Measurements from ENCODE around the gene BCAR1. TPM values are rescaled to one million over a fixed set of nuclear protein-coding genes. Genes with fewer than 3 reads are reported as not detected.

The BCAR1 gene
- total and polyA plus RNA-seq, 2 of the 13 experiments (the other 11 are each of a cell fraction or from before 2014, with no cell fraction given) = 48.1 to 51.7 TPM

DNA sequence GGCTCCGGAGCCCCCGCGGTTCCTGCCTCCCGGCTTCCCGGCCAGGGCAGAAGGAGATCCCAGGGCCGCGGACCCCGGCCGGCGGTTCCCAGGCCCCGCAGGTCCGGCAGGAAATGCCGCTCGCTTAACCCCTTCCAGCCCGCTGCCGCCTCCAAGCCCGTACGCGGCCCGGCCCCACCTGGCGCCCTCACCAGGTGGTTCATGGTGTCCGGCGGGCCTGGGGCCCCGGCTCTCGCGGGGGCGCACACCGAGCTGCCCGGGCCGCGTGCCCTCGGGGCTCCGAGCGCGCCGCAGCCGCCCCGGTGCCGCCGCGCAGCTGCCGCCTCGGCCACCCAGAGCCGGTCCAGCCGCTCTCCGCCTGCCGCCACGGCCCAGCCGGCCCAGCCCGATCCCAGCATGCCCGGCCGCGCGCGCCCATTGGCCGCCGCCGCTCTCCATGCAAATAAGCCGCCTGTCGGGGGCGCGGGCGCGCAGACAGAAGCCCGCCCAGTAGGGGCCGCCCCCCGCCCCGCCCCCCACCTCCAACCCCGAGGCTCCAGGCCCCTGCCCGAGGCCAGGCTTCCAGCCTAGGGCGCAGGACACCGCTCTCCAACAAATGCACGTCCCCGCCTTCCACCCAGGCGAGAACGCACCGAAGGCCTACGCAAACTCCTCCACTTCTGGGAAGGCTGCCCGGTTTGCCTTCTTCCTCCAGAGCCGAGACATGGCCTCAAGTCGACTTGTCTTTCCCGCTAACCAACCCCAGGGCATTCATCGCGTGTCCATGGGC is at the start of gene BCAR1 (continued):
- TF ChIP-seq ZNF574 (CRISPR knock-in tag; IDR thresholded peaks at IDR 0.05) (peak; percentile 74; the same call in 1 of the 2 replicates), GMEB2 (CRISPR knock-in tag; IDR thresholded peaks at IDR 0.05; ENCODE audit: low read depth) (no peak), SAP130 (CRISPR knock-in tag; IDR thresholded peaks at IDR 0.05; ENCODE audit: low read depth) (peak; percentile 42), FLYWCH1 (CRISPR knock-in tag; IDR thresholded peaks at IDR 0.05) (no peak), ZNF441 (CRISPR knock-in tag; IDR thresholded peaks at IDR 0.05; ENCODE audit: borderline replicate concordance) (peak; percentile 87; the same call in 1 of the 2 replicates), ZNF205 (CRISPR knock-in tag; IDR thresholded peaks at IDR 0.05) (0 out of 2 replicates have a peak, but pooled peaks have one; percentile 52), ZSCAN22 (CRISPR knock-in tag; IDR thresholded peaks at IDR 0.05) (0 out of 2 replicates have a peak, but pooled peaks have one; percentile 16), KDM6A (CRISPR knock-in tag; IDR thresholded peaks at IDR 0.05; ENCODE audit: low read depth) (no peak), RBM22 (optimal IDR thresholded peaks at IDR 0.05; ENCODE audit: low read length) (peak; percentile 91)
- TF ChIP-seq, protein P1, sequence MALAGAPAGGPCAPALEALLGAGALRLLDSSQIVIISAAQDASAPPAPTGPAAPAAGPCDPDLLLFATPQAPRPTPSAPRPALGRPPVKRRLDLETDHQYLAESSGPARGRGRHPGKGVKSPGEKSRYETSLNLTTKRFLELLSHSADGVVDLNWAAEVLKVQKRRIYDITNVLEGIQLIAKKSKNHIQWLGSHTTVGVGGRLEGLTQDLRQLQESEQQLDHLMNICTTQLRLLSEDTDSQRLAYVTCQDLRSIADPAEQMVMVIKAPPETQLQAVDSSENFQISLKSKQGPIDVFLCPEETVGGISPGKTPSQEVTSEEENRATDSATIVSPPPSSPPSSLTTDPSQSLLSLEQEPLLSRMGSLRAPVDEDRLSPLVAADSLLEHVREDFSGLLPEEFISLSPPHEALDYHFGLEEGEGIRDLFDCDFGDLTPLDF (CRISPR knock-in tag; IDR thresholded peaks at IDR 0.05) = 0 out of 2 replicates have a peak, but pooled peaks have one; percentile 3
- TF ChIP-seq, protein P2, sequence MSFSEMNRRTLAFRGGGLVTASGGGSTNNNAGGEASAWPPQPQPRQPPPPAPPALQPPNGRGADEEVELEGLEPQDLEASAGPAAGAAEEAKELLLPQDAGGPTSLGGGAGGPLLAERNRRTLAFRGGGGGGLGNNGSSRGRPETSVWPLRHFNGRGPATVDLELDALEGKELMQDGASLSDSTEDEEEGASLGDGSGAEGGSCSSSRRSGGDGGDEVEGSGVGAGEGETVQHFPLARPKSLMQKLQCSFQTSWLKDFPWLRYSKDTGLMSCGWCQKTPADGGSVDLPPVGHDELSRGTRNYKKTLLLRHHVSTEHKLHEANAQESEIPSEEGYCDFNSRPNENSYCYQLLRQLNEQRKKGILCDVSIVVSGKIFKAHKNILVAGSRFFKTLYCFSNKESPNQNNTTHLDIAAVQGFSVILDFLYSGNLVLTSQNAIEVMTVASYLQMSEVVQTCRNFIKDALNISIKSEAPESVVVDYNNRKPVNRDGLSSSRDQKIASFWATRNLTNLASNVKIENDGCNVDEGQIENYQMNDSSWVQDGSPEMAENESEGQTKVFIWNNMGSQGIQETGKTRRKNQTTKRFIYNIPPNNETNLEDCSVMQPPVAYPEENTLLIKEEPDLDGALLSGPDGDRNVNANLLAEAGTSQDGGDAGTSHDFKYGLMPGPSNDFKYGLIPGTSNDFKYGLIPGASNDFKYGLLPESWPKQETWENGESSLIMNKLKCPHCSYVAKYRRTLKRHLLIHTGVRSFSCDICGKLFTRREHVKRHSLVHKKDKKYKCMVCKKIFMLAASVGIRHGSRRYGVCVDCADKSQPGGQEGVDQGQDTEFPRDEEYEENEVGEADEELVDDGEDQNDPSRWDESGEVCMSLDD (CRISPR knock-in tag; IDR thresholded peaks at IDR 0.05; ENCODE audit: borderline replicate concordance) = 0 out of 2 replicates have a peak, but pooled peaks have one; percentile 10
- TF ChIP-seq, protein P3, sequence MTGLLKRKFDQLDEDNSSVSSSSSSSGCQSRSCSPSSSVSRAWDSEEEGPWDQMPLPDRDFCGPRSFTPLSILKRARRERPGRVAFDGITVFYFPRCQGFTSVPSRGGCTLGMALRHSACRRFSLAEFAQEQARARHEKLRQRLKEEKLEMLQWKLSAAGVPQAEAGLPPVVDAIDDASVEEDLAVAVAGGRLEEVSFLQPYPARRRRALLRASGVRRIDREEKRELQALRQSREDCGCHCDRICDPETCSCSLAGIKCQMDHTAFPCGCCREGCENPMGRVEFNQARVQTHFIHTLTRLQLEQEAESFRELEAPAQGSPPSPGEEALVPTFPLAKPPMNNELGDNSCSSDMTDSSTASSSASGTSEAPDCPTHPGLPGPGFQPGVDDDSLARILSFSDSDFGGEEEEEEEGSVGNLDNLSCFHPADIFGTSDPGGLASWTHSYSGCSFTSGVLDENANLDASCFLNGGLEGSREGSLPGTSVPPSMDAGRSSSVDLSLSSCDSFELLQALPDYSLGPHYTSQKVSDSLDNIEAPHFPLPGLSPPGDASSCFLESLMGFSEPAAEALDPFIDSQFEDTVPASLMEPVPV (CRISPR knock-in tag; IDR thresholded peaks at IDR 0.05) = no peak

All from HepG2 (cell line).